KBM-7 (cell line): ENCODE results near the gene SARM1.
"Not testable (repeated sequence)": the region's sequence is repeated elsewhere in the genome, so short reads cannot be mapped to it uniquely, and the experiment has no call there.

Source experiments
- DNase-seq: peaks from one replicate; pipeline ENCODE4 v3.0.0-alpha.2; 2015
- in situ Hi-C: fragments of 300-500 bp; cut with MboI; formaldehyde crosslinking; loops from 2 replicates; pipeline ENCODE4 v1.14.3; 2020; ENCODE audit warnings: low sequenced_read_pairs, low pct_unique_long_range_greater_than_20kb, mixed read lengths

Gene SARM1

GRCh38 chr17:28371245-28372202, at the start of gene SARM1:
Gene SARM1 (plus strand): TSS chr17:28371694. CDS start chr17:28372033, 339 bp downstream.
- no peak for DNase-seq
- in situ Hi-C loops = no loop called here

DNA sequence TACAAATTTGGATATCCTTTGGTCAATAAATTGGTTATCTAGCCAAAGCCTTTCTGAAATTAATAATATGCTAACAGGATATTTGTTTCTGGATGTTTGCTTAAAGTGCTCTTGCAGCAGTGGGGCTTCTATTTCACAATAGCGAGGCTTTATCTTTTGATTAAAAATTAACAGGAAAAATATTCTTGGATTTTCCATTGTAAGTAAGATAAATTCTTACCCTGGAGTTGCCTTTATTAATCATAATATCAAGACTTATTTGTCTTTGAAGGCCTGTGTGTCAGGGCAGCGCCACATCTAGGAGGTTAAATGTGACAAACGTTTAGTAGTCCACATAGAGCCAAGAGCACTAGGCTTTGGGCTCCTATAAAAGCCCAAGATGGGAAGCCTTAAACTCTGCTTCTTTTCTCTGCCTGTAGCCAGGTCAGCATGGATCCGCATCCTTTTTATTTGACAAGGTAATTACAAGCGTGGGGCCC, 47.2 kb upstream of the SARM1 start:
- DNase-seq = no peak
- in situ Hi-C loops = no loop called here

DNA sequence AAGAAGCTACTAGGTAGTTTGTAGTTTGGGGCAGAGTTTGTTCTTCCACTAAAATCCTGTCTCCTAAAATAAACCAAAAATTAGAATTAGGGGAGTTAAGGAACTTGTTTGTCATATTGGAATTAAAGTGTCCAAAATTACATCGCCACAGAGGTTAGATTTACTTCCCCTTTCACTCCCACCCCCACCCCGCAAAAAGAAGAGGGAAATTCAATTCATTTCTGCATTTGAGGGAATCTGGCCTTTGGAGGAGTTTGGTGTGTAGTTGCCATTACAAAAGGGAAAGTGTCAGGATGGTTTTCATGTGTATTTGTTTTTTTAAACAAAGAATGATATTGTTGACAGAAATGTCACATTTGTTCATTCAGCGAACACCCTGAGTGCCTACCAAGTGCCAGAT, 46.7 kb upstream of the SARM1 start:
- in situ Hi-C loops = no loop called here

GRCh38 chr17:28325211-28325610, 46.3 kb upstream of the SARM1 start:
- in situ Hi-C loops = no loop called here
- no peak for DNase-seq

More for the DNA sequence above, 46.7 kb upstream of the SARM1 start:
- DNase-seq = peak; percentile 53

DNA sequence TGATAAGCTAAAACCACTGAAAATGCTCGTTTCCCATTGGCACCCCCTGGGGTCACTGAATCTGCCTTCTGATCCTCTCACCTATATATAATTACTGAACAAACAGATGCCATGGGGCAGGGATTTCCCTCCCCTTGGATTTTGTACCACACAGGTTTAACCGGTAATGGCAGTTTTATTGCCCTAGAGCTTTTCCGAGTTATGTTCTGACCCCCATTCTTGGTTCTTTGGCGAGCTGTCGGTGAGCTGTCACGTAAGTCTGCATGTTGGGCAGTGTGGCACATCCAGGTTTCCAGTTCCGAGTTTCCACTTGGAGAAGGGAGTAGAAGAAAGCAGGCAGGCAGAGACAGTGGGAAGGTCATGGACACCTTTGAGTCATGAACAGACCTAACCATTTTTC, 45.4 kb upstream of the SARM1 start:
- in situ Hi-C loops = no loop called here
- DNase-seq = no peak

- in situ Hi-C loops = no loop called here
- DNase-seq = no peak
Observed at GRCh38 chr17:28327031-28327607, 44.4 kb upstream of the SARM1 start.

DNA sequence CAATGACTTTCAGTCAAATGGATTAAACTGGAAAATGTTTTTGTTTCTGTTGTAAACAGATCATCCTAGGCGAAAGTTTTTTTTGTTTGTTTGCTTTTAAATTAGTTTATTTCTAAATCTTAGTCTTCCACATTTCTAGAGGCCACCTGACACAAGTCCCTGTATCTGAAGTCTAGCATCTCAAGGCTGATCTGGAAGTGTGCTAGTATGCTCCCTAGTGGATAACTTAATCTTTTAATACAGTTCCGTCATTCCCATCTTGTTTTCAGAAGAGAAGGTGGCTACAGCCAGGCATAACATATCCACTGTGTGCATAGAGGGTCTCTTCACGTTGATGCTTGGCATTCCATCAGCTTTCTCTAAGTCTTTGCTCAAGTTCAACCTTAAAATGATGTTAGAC, 43.8 kb upstream of the SARM1 start:
- in situ Hi-C loops = no loop called here
- DNase-seq = no peak

DNA sequence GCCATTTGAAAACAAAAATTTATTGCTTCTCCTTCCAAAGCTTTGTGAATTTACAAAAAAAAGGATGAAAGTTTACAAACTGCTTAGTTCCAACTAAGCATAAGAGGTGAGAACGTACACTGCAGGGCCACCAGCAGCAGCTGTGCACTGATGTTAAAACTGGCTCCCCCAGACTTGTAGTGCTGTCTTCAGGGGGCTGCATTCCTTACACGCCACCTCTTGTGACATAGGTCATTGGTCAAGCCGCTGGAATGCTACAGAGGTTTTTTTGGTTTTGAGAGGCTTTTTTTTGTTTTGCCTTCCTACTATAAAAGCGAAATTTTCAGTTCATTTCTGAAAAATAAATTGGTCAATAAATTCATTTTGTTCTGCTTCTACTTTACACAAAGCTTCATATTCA, 43.2 kb upstream of the SARM1 start:
- in situ Hi-C loops = no loop called here
- DNase-seq = no peak

DNA sequence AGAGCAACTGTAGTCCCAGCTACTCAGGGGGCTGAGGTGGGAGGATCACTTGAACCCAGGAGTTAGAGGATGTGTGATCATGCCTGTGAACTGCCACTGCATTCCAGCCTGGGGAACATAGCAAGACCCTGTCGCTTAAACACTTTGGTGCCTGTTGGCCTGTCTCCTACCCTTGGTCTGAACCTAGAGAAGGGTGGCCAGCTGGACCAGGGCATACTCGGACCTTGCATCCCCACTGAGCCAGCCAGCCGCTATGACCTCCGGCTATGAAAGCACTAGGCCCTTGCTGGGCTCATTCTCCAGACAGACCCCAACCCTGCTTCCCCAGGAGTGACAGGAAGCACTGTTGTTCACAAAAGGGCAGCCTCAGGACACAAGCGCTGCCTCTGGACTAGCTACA, 40.8 kb upstream of the SARM1 start:
- in situ Hi-C loops = no loop called here

GRCh38 chr17:28331891-28332420, 39.5 kb upstream of the SARM1 start:
- in situ Hi-C loops = no loop called here

More for the DNA sequence above, 40.8 kb upstream of the SARM1 start:
- DNase-seq = no peak

GRCh38 chr17:28333083-28333746, 38.3 kb upstream of the SARM1 start:
- in situ Hi-C loops = no loop called here
- no peak for DNase-seq

More at GRCh38 chr17:28331891-28332420, 39.5 kb upstream of the SARM1 start:
- DNase-seq = no peak

- in situ Hi-C loops = no loop called here
- DNase-seq = peak; percentile 41
Observed at GRCh38 chr17:28334171-28334570, 37.3 kb upstream of the SARM1 start.

DNA sequence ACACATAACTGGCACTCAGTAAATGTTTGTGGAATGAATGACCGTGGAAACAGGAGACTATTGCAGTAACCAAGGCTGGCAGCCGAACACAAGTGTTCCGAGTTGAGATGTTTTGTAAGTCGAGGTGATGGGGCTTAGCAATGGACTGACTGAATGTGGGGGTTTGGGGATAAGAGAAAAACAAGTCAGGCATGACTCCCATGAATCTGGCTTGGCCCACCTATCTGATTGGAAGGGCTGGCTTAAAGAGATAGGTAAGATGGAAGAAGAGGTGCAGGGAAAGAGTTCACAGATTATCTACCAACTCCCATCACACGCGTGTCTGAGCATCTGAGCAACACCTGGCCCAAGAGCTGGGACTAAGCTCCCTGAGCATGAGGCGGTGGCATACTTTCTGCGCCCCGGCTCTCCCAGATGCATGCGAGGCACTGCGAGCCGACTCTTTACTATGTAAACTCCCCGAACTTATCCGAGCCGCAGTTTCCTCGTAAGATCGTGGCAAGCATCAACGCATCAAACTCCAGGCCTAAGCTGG, 36.8 kb upstream of the SARM1 start:
- in situ Hi-C loops = no loop called here
- no peak for DNase-seq

GRCh38 chr17:28335201-28335958, 36.1 kb upstream of the SARM1 start, which contains the start of the genes IFT20 and TNFAIP1:
Gene IFT20 (minus strand): TSS chr17:28335472. CDS start chr17:28331985, 3,487 bp downstream.
Gene TNFAIP1 (plus strand): TSS chr17:28335761. CDS start chr17:28339522, 3,761 bp downstream.
- peak; percentile 99 for DNase-seq
- in situ Hi-C loops = no loop called here

- peak; percentile 45 for DNase-seq
- in situ Hi-C loops = no loop called here
Observed at GRCh38 chr17:28335959-28336871, 35.3 kb upstream of the SARM1 start.

- no peak for DNase-seq
Observed at GRCh38 chr17:28338056-28338768, 33.3 kb upstream of the SARM1 start.

GRCh38 chr17:28338769-28339212, 32.7 kb upstream of the SARM1 start:
- in situ Hi-C loops, DNase-seq: not testable (repeated sequence)

More at GRCh38 chr17:28338056-28338768, 33.3 kb upstream of the SARM1 start:
- in situ Hi-C loops = no loop called here
